ENCODE results near the gene CDK6. TPM values are rescaled to one million over a fixed set of nuclear protein-coding genes. Genes with fewer than 3 reads are reported as not detected.

Gene CDK6
- total RNA-seq, 4 donors from 2014 or later: 43.6 to 85.1 (median 63.3) TPM

DNA sequence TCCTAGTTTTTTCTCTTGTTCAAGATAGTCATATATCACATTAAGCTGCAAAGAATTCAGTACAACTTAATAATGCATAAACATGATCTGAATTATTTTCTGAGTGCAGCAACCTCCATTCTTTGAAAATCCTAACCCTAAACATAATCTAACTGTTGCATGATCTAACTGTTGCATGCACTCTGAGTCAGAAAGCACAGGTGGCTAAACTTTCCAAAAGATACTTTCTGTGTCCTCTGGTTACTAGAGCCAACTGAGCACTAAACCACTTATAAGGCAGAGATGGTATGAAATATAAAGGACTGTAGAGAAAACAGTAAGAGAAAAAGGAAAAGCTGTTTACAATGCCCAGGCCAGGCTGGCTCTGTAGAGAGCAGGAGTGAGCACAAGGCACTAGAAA is 223.2 kb downstream of the CDK6 start:
- intact Hi-C loops (cut with DNase I; ENCODE audit: low total_unique reads): no loop called here
- TF ChIP-seq POLR2A (IDR thresholded peaks at IDR 0.05): no peak
- no peak for TF ChIP-seq CTCF (IDR thresholded peaks at IDR 0.05)
- H3K4me3 ChIP-seq (ENCODE audit: low read depth, poor library complexity, severe bottlenecking): no peak overlapping the region
- DNase-seq (ENCODE audit: low spot score in 2 of 2): no peak

GRCh38 chr7:92612501-92612900 is 223.9 kb downstream of the CDK6 start:
- intact Hi-C loops (cut with DNase I; ENCODE audit: low total_unique reads): no loop called here
- 43 to 48% methylated on average over 2 of the region's 2 CpGs for WGBS, 2 donors
- DNase-seq (ENCODE audit: low spot score in 2 of 2): no peak
- no peak overlapping the region for H3K4me3 ChIP-seq (ENCODE audit: low read depth, poor library complexity, severe bottlenecking)
- TF ChIP-seq CTCF (IDR thresholded peaks at IDR 0.05): no peak

DNA sequence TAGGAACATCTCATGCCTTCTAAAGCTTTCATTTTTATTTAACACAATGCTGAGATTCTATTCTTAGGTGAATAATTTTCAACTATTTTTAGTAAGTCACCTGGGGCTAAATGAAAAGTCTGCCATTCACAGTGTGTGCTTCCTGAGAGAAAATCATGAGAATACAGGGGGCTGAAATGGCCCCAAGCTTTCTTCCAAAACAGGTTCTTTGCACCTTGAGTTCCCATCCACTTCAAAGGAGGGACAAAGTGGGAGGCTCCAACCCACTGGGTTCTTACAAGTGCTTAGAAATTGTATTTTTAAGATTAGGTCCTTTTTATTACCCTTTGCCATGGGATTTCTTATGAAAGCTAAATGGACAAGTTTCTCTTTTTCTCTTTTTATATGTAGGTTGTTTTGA is 224.6 kb downstream of the CDK6 start:
- TF ChIP-seq POLR2A (IDR thresholded peaks at IDR 0.05) (no peak), CTCF (IDR thresholded peaks at IDR 0.05) (no peak)

DNA sequence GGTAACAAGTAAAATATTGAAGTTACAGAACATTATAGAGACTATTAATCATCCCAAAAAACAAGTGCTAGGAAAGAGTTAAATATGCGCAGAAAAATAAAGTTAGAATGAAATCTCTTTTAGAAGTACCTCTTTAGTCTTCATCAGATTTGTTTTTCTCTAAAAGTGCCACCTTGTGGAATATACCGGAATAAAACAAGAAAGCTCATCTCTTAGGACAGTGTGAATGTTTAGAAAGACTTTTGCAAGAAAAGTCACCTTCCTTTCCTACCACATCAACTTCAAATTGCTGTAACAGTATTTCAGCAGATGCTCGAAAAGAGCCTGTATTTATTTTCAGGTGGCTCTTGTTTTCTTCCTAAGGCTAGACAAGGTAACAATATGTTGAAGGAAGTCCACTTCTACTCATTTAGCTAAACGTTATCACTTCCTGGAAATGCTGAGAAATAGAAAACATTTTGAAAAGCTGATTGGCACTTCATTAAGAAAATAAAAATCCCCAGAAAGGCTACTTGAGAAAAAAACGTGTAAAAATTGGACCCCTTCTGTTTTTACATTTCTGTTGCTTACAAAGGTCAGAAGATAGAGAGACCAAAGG is 226.4 kb downstream of the CDK6 start:
- 30 to 35% methylated on average over 5 of the region's 5 CpGs for WGBS, 2 donors
- intact Hi-C loops (cut with DNase I; ENCODE audit: low total_unique reads): no loop called here
- TF ChIP-seq CTCF (IDR thresholded peaks at IDR 0.05) (no peak), POLR2A (IDR thresholded peaks at IDR 0.05) (no peak)
- no peak for DNase-seq (ENCODE audit: low spot score in 2 of 2)
- no peak overlapping the region for H3K4me3 ChIP-seq (ENCODE audit: low read depth, poor library complexity, severe bottlenecking)

More for the DNA sequence above, 224.6 kb downstream of the CDK6 start:
- H3K4me3 ChIP-seq (ENCODE audit: low read depth, poor library complexity, severe bottlenecking): no peak overlapping the region
- intact Hi-C loops (cut with DNase I; ENCODE audit: low total_unique reads): no loop called here
- DNase-seq (ENCODE audit: low spot score in 2 of 2): no peak

- 37 to 42% methylated on average over 27 of the region's 27 CpGs for WGBS, 2 donors
- no peak for DNase-seq (ENCODE audit: low spot score in 2 of 2)
- TF ChIP-seq POLR2A (IDR thresholded peaks at IDR 0.05) (no peak), CTCF (IDR thresholded peaks at IDR 0.05) (no peak)
- no peak overlapping the region for H3K4me3 ChIP-seq (ENCODE audit: low read depth, poor library complexity, severe bottlenecking)
- intact Hi-C loops (cut with DNase I; ENCODE audit: low total_unique reads): no loop called here
Measured at GRCh38 chr7:92608380-92609322, 227.7 kb downstream of the CDK6 start.

All from lower leg skin (tissue), 4 donors.